Spleen (tissue), 11 donors: ENCODE data around the gene HGFAC. TPM values are rescaled to one million over a fixed set of nuclear protein-coding genes. Genes with fewer than 3 reads are reported as not detected.

Experiments used
- DNase-seq: peaks from one replicate; pipeline ENCODE4 v3.0.0-alpha.2; 2020
- H3K27ac ChIP-seq, 8 donors: fragments of 200-600 bp; sonication (generic) in 7 of 8; 1 replicate in 4 of 8; 2 replicates in 4 of 8; pipeline versions ENCODE4 v1.5.0 to v1.8.0; 2016 to 2021; ENCODE audit warnings: inconsistent platforms in 4 of 8, mild to moderate bottlenecking in 4 of 8, moderate library complexity in 1 of 8
- H3K27me3 ChIP-seq, 7 donors: fragments of 200-600 bp; sonication (generic) in 6 of 7; replicated peaks in 1 of 7; 1 replicate in 4 of 7; 2 replicates in 3 of 7; pipeline versions ENCODE4 v1.5.0 to v1.8.0; 2016 to 2021; ENCODE audit warnings: inconsistent platforms in 3 of 7, mild to moderate bottlenecking in 1 of 7
- H3K36me3 ChIP-seq, 6 donors: fragments of 200-600 bp; sonication (generic) in 5 of 6; 1 replicate in 4 of 6; 2 replicates in 2 of 6; pipeline versions ENCODE4 v1.5.0 to v1.8.0; 2016 to 2021; ENCODE audit warnings: inconsistent platforms in 2 of 6
- H3K4me1 ChIP-seq, 6 donors: fragments of 200-600 bp; sonication (generic) in 5 of 6; 1 replicate in 3 of 6; 2 replicates in 3 of 6; pipeline versions ENCODE4 v1.5.0 to v1.8.0; 2016 to 2021; ENCODE audit warnings: inconsistent platforms in 3 of 6
- H3K4me3 ChIP-seq, 8 donors: fragments of 200-600 bp; sonication (generic) in 7 of 8; 1 replicate in 4 of 8; 2 replicates in 4 of 8; pipeline versions ENCODE4 v1.5.0 to v1.8.0; 2016 to 2021; ENCODE audit warnings: inconsistent platforms in 4 of 8, mild to moderate bottlenecking in 4 of 8, moderate library complexity in 2 of 8
- H3K9me3 ChIP-seq, 8 donors: fragments of 200-600 bp; sonication (generic) in 7 of 8; 1 replicate in 4 of 8; 2 replicates in 4 of 8; pipeline versions ENCODE4 v1.5.0 to v1.8.0; 2016 to 2021; ENCODE audit warnings: inconsistent platforms in 4 of 8
- POLR2A ChIP-seq, 3 donors: fragments of 450-650 bp; IDR thresholded peaks; one replicate each; pipeline ENCODE4 v1.5.1; 2017; ENCODE audit warnings: antibody characterized with exemption in 3 of 3, mild to moderate bottlenecking in 1 of 3
- POLR2AphosphoS5 ChIP-seq, 3 donors: sonication (generic); formaldehyde crosslinking; IDR thresholded peaks; one replicate each; pipeline ENCODE4 v1.5.1; 2017; ENCODE audit warnings: antibody characterized with exemption in 3 of 3
- WGBS, 5 donors: extraction: QIAGEN DNeasy Blood & Tissue Kit in 3 of 5; methylation state at CpG; one replicate each; pipeline versions ENCODE4 v1.1.5 to v1.1.7; 2013 to 2018; 5-methylcytosine and 5-hydroxymethylcytosine counted together
- intact Hi-C: fragments of 100-400 bp; cut with DNase I; formaldehyde crosslinking; loops from one replicate; pipeline ENCODE4 v1.15.0; 2023; ENCODE audit warnings: low total_unique reads
- polyA plus RNA-seq, 3 donors: library from polyadenylated mRNA; stranded (reverse); fragments of 200-250 nt; gene quantifications; one replicate each; pipeline ENCODE4 v1.2.1, GENCODE V29; 2013
- total RNA-seq, 7 donors: library from RNA; depleted of rRNA in 3 of 7; stranded (reverse); fragments of >200 nt in 3 of 7; fragmentation: NEBNext Ultra II Directional in 4 of 7; extraction: Animal tissue kit (Norgen Biotek cat#: 25700) in 4 of 7; gene quantifications; one replicate each; pipeline versions ENCODE4 v1.1.0 to v1.2.1, GENCODE V29; 2016 to 2021
- TF ChIP-seq, protein P1 (sequence below), 11 experiments: fragments of 200-600 bp in 7 of 11; fragments of 450-650 bp in 4 of 11; sonication (generic) in 4 of 11; IDR thresholded peaks in 8 of 11; conservative IDR thresholded peaks in 3 of 11; 1 replicate in 7 of 11; 2 replicates in 4 of 11; pipeline versions ENCODE4 v1.4.0 to v1.8.0; 2016 to 2021; ENCODE audit warnings: antibody characterized with exemption in 11 of 11, inconsistent platforms in 4 of 11, mild to moderate bottlenecking in 1 of 11
- donor health status: healthy with polysubstance abuse.
- donor health status: DM: no; HTN: no; CAD: no; lungs with moderate emphysema.
- donor health status: DM: no; HTN: no; CAD: no.
- donor health status: Bipolar disorder and iron deficiency.
- donor health status: healthy.
- donor health status: DM: no; HTN: no; CAD: no.
- donor health status: DM: yes; HTN: yes; CAD: no.

Gene HGFAC
- total and polyA plus RNA-seq, 10 donors = 0.11 to 0.47 (median 0.32) TPM; not detected in 5

DNA sequence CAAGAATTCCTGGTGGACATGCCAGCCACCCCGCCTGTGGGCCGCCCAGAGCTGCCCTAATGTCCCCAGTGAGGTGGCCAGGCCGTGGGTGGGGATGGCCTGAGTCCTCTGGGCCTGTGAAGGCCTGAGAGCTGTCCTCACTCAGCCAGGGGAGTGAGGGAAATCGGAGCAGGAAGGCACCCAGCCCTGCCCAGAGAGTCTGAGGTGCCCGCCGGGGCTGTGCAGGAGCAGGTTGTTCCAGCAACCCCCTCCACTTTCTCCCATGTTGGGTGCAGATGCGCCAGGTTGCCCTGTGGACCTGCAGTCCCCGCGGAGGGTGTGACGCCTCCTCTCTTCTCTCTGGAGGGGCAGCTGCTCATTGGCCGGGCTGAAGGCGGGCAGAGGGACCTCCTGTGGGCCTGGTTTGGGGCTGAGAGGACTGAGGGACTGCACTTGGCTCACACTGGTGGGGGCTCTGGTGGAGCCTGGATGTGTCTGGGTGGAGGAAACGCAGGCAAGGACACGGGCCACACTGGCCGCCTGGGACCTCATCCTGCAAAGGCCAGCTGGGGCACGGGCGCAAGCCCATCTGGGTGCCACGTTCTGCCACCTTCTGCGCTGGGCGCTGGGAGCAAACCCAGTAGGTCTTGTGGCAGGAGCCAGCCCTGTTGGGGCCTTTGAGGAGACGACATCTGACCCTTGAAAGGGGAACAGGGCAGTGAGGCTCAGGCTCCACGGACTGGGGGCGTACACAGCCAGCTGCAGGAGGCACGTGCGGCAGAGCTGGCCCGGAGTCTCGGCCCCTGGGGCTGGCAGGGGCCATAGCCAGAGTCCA lies 35.4 kb downstream of the HGFAC start:
- Histone ChIP-seq H3K36me3 (no peaks in the 10 kb centered on the region), H3K9me3 (no peaks in the 10 kb centered on the region), H3K4me1 (peaks cover 0 to 13% (median 4%) of the 10 kb centered on the region in 6 donors), H3K27ac (no peak overlapping the region), H3K27me3 (peaks cover 0 to 99% (median 11%) of the 10 kb centered on the region in 7 donors), H3K4me3 (no peak overlapping the region)
- TF ChIP-seq POLR2A (IDR thresholded peaks at IDR 0.05) (no peak), POLR2AphosphoS5 (IDR thresholded peaks at IDR 0.05) (no peak)
- TF ChIP-seq, protein P1, sequence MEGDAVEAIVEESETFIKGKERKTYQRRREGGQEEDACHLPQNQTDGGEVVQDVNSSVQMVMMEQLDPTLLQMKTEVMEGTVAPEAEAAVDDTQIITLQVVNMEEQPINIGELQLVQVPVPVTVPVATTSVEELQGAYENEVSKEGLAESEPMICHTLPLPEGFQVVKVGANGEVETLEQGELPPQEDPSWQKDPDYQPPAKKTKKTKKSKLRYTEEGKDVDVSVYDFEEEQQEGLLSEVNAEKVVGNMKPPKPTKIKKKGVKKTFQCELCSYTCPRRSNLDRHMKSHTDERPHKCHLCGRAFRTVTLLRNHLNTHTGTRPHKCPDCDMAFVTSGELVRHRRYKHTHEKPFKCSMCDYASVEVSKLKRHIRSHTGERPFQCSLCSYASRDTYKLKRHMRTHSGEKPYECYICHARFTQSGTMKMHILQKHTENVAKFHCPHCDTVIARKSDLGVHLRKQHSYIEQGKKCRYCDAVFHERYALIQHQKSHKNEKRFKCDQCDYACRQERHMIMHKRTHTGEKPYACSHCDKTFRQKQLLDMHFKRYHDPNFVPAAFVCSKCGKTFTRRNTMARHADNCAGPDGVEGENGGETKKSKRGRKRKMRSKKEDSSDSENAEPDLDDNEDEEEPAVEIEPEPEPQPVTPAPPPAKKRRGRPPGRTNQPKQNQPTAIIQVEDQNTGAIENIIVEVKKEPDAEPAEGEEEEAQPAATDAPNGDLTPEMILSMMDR (IDR thresholded peaks at IDR 0.05 in 8 of 11, conservative IDR thresholded peaks at IDR 0.05 in 3 of 11) = no peak
- intact Hi-C loops = no loop called here
- WGBS, 5 donors = 81 to 90% (median 81%) methylated on average over 15 to 27 of the region's 27 CpGs
- DNase-seq = no peak

DNA sequence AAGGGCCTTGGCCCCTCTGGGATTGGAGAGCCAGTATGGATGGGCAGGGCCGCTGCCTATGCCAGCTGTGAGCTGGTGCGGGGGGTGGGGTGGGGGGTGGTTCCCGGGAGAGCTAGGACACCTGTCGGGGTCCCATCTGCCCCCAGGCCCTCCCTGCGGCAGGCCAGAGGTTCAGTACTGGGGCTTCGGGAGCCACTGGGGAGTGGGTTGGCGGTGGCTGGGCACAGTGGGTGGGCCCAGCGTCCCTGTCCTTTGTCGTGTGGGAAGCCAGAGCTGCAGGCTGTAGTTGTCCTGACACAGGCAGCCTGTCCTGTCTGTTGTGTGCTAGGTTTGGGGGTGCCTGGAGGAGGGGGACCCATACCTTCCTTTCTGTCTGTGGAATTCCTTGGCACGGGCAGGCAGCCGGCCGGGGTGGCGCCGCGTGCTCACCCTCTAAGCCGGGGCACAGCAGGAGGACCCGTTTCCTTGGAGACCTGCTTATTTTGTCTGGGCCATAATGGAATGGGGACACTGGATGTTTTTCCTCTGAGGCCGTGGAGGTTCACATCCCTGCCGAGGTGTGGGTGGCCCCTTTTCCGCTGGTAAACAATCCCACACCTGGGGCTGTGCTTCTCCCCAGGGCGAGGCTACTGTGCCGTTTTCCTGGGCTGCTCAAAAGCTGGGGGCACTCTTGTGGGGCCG lies 36.1 kb downstream of the HGFAC start:
- 77 to 85% (median 82%) methylated on average over 17 to 23 of the region's 23 CpGs for WGBS, 5 donors
- Histone ChIP-seq H3K27ac (no peak overlapping the region), H3K27me3 (peaks cover 0 to 99% (median 10%) of the 10 kb centered on the region in 7 donors), H3K4me1 (peaks cover 0 to 13% (median 4%) of the 10 kb centered on the region in 6 donors), H3K4me3 (no peak overlapping the region), H3K36me3 (no peaks in the 10 kb centered on the region), H3K9me3 (no peaks in the 10 kb centered on the region)
- intact Hi-C loops = no loop called here
- DNase-seq = no peak
- TF ChIP-seq, protein P1 (IDR thresholded peaks at IDR 0.05 in 8 of 11, conservative IDR thresholded peaks at IDR 0.05 in 3 of 11) = no peak
- no peak for TF ChIP-seq POLR2A (IDR thresholded peaks at IDR 0.05)
- TF ChIP-seq POLR2AphosphoS5 (IDR thresholded peaks at IDR 0.05) = no peak

DNA sequence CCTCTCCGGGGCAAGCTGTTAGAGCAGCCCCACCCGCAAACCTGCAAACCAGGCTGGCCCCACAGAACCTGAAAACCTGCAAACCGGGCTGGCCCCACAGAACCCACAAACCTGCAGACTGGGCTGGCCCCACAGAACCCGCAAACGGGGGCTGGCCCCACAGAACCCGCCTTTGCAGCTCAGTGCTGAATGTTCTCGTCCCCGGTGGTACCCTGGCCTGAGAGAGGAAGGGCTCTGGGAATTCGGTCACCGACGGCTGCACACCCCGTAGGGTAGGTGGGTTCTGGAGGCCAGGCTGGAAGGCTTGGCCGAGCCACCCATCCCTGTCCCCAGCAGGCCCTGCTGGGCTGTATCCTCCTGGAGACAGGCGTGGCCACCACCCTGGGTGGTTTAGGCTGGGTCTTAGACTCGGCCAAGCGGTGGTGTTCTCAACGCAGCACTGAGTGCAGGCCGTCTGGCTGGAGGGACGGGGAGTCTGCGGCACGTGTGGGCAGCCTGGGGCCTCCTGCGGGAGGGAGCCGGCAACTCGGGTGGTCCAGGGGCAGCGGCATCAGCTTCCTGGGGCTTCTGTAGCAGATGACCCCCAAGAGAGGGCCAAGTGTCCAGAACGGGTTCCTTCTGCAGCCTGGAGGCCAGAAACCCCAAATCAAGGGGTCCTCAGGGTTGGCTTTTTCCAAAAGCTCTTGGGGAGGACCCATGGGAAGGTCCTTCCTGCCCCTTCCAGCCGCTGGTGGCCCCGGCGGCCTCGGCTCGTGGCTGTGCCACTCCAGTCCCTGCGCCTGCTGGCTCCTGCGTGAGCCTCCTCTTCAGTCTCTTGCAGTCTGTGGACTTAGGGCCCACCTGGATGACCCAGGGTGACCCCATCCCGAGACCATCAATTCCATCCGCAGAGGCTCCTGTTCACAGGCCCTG lies 36.9 kb downstream of the HGFAC start:
- DNase-seq = no peak
- 74 to 88% (median 83%) methylated on average over 22 to 35 of the region's 35 CpGs for WGBS, 5 donors
- intact Hi-C loops = no loop called here
- Histone ChIP-seq H3K36me3 (no peaks in the 10 kb centered on the region), H3K27ac (no peak overlapping the region), H3K27me3 (peaks cover 0 to 99% (median 12%) of the 10 kb centered on the region in 7 donors), H3K4me1 (peaks cover 0 to 18% (median 9%) of the 10 kb centered on the region in 6 donors), H3K9me3 (no peaks in the 10 kb centered on the region), H3K4me3 (no peak overlapping the region)
- TF ChIP-seq POLR2A (IDR thresholded peaks at IDR 0.05) (no peak), POLR2AphosphoS5 (IDR thresholded peaks at IDR 0.05) (no peak)
- TF ChIP-seq, protein P1 (IDR thresholded peaks at IDR 0.05 in 8 of 11, conservative IDR thresholded peaks at IDR 0.05 in 3 of 11) = no peak
